ENCODE results near the gene CCDC93. TPM values are rescaled to one million over a fixed set of nuclear protein-coding genes. Genes with fewer than 3 reads are reported as not detected.

CCDC93 gene
- total RNA-seq, 1 experiment from 2014 or later, result 9.0 TPM

- H3K4me3 ChIP-seq (ENCODE audit: insufficient read depth, low read depth, low read length), result no peak overlapping the region
- H3K36me3 ChIP-seq (replicated peaks; ENCODE audit: control insufficient read depth, insufficient read depth, low read length), result no peaks in the 10 kb centered on the region; the same call in 1 of the 2 replicates
- no peaks in the 10 kb centered on the region for H3K27me3 ChIP-seq (ENCODE audit: control insufficient read depth, insufficient read depth, low read length)
- no peak for DNase-seq
Observed at GRCh38 chr2:117963446-117963845, 50.4 kb downstream of the CCDC93 start.

GRCh38 chr2:117961201-117961600 lies 52.7 kb downstream of the CCDC93 start:
- no peak for DNase-seq
- H3K27me3 ChIP-seq (ENCODE audit: control insufficient read depth, insufficient read depth, low read length), result no peaks in the 10 kb centered on the region
- no peak overlapping the region for H3K4me3 ChIP-seq (ENCODE audit: insufficient read depth, low read depth, low read length)
- H3K36me3 ChIP-seq (replicated peaks; ENCODE audit: control insufficient read depth, insufficient read depth, low read length), result peaks cover 3% of the 10 kb centered on the region

- Histone ChIP-seq H3K4me3 (ENCODE audit: insufficient read depth, low read depth, low read length) (no peak overlapping the region), H3K36me3 (replicated peaks; ENCODE audit: control insufficient read depth, insufficient read depth, low read length) (peaks cover 4% of the 10 kb centered on the region), H3K27me3 (ENCODE audit: control insufficient read depth, insufficient read depth, low read length) (no peaks in the 10 kb centered on the region)
- no peak for DNase-seq
Observed at GRCh38 chr2:117960231-117960630, 53.6 kb downstream of the CCDC93 start.

GRCh38 chr2:117958186-117958585 lies 55.7 kb downstream of the CCDC93 start:
- Histone ChIP-seq H3K4me3 (ENCODE audit: insufficient read depth, low read depth, low read length) (no peak overlapping the region), H3K36me3 (replicated peaks; ENCODE audit: control insufficient read depth, insufficient read depth, low read length) (peaks cover 4% of the 10 kb centered on the region), H3K27me3 (ENCODE audit: control insufficient read depth, insufficient read depth, low read length) (no peaks in the 10 kb centered on the region)
- no peak for DNase-seq

GRCh38 chr2:117957616-117958015 lies 56.3 kb downstream of the CCDC93 start:
- Histone ChIP-seq H3K4me3 (ENCODE audit: insufficient read depth, low read depth, low read length) (no peak overlapping the region), H3K36me3 (replicated peaks; ENCODE audit: control insufficient read depth, insufficient read depth, low read length) (peaks cover 4% of the 10 kb centered on the region), H3K27me3 (ENCODE audit: control insufficient read depth, insufficient read depth, low read length) (no peaks in the 10 kb centered on the region)
- no peak for DNase-seq

- Histone ChIP-seq H3K4me3 (ENCODE audit: insufficient read depth, low read depth, low read length) (no peak overlapping the region), H3K27me3 (ENCODE audit: control insufficient read depth, insufficient read depth, low read length) (no peaks in the 10 kb centered on the region), H3K36me3 (replicated peaks; ENCODE audit: control insufficient read depth, insufficient read depth, low read length) (peaks cover 9% of the 10 kb centered on the region)
- DNase-seq, result no peak
Observed at GRCh38 chr2:117956036-117956796, 57.7 kb downstream of the CCDC93 start.

- Histone ChIP-seq H3K27me3 (ENCODE audit: control insufficient read depth, insufficient read depth, low read length) (no peaks in the 10 kb centered on the region), H3K4me3 (ENCODE audit: insufficient read depth, low read depth, low read length) (no peak overlapping the region), H3K36me3 (replicated peaks; ENCODE audit: control insufficient read depth, insufficient read depth, low read length) (peaks cover 11% of the 10 kb centered on the region)
- DNase-seq, result no peak
Observed at GRCh38 chr2:117953231-117953630, 60.6 kb downstream of the CCDC93 start.

- no peak for DNase-seq
- no peak overlapping the region for H3K4me3 ChIP-seq (ENCODE audit: insufficient read depth, low read depth, low read length)
- H3K36me3 ChIP-seq (replicated peaks; ENCODE audit: control insufficient read depth, insufficient read depth, low read length), result peaks cover 13% of the 10 kb centered on the region
- no peaks in the 10 kb centered on the region for H3K27me3 ChIP-seq (ENCODE audit: control insufficient read depth, insufficient read depth, low read length)
Observed at GRCh38 chr2:117952701-117953100, 61.2 kb downstream of the CCDC93 start.

- no peak overlapping the region for H3K4me3 ChIP-seq (ENCODE audit: insufficient read depth, low read depth, low read length)
- H3K36me3 ChIP-seq (replicated peaks; ENCODE audit: control insufficient read depth, insufficient read depth, low read length), result peaks cover 13% of the 10 kb centered on the region
- DNase-seq, result no peak
- no peaks in the 10 kb centered on the region for H3K27me3 ChIP-seq (ENCODE audit: control insufficient read depth, insufficient read depth, low read length)
Observed at GRCh38 chr2:117952228-117952627, 61.6 kb downstream of the CCDC93 start.

- Histone ChIP-seq H3K27me3 (ENCODE audit: control insufficient read depth, insufficient read depth, low read length) (no peaks in the 10 kb centered on the region), H3K4me3 (ENCODE audit: insufficient read depth, low read depth, low read length) (no peak overlapping the region), H3K36me3 (replicated peaks; ENCODE audit: control insufficient read depth, insufficient read depth, low read length) (peaks cover 19% of the 10 kb centered on the region)
- no peak for DNase-seq
Observed at GRCh38 chr2:117949806-117950205, 64.1 kb downstream of the CCDC93 start.

GRCh38 chr2:117948615-117949014 lies 65.3 kb downstream of the CCDC93 start:
- no peak overlapping the region for H3K4me3 ChIP-seq (ENCODE audit: insufficient read depth, low read depth, low read length)
- peaks cover 19% of the 10 kb centered on the region for H3K36me3 ChIP-seq (replicated peaks; ENCODE audit: control insufficient read depth, insufficient read depth, low read length)
- no peaks in the 10 kb centered on the region for H3K27me3 ChIP-seq (ENCODE audit: control insufficient read depth, insufficient read depth, low read length)
- DNase-seq, result no peak

- H3K4me3 ChIP-seq (ENCODE audit: insufficient read depth, low read depth, low read length), result no peak overlapping the region
- no peaks in the 10 kb centered on the region for H3K27me3 ChIP-seq (ENCODE audit: control insufficient read depth, insufficient read depth, low read length)
- DNase-seq, result no peak
- H3K36me3 ChIP-seq (replicated peaks; ENCODE audit: control insufficient read depth, insufficient read depth, low read length), result peaks cover 18% of the 10 kb centered on the region
Observed at GRCh38 chr2:117945296-117945695, 68.6 kb downstream of the CCDC93 start.

GRCh38 chr2:117944816-117945215 lies 69.1 kb downstream of the CCDC93 start:
- peaks cover 20% of the 10 kb centered on the region for H3K36me3 ChIP-seq (replicated peaks; ENCODE audit: control insufficient read depth, insufficient read depth, low read length)
- no peak overlapping the region for H3K4me3 ChIP-seq (ENCODE audit: insufficient read depth, low read depth, low read length)
- no peak for DNase-seq
- H3K27me3 ChIP-seq (ENCODE audit: control insufficient read depth, insufficient read depth, low read length), result no peaks in the 10 kb centered on the region

- no peak for DNase-seq
- H3K36me3 ChIP-seq (replicated peaks; ENCODE audit: control insufficient read depth, insufficient read depth, low read length), result peaks cover 20% of the 10 kb centered on the region
Observed at GRCh38 chr2:117943013-117943672, 70.7 kb downstream of the CCDC93 start.

GRCh38 chr2:117942551-117942950 lies 71.3 kb downstream of the CCDC93 start:
- H3K36me3 ChIP-seq (replicated peaks; ENCODE audit: control insufficient read depth, insufficient read depth, low read length), result peaks cover 18% of the 10 kb centered on the region
- no peak overlapping the region for H3K4me3 ChIP-seq (ENCODE audit: insufficient read depth, low read depth, low read length)
- H3K27me3 ChIP-seq (ENCODE audit: control insufficient read depth, insufficient read depth, low read length), result no peaks in the 10 kb centered on the region
- peak; percentile 16 for DNase-seq

More at GRCh38 chr2:117943013-117943672, 70.7 kb downstream of the CCDC93 start:
- Histone ChIP-seq H3K4me3 (ENCODE audit: insufficient read depth, low read depth, low read length) (no peak overlapping the region), H3K27me3 (ENCODE audit: control insufficient read depth, insufficient read depth, low read length) (no peaks in the 10 kb centered on the region)
